Adipose tissue (tissue), 3 donors: ENCODE results near the gene VPS13C. TPM values are rescaled to one million over a fixed set of nuclear protein-coding genes. Genes with fewer than 3 reads are reported as not detected.

Experiments
- H3K27ac ChIP-seq: one replicate; pipeline ENCODE4 v1.5.1; 2013; ENCODE audit warnings: low read depth, low read length
- WGBS, 3 donors: extraction: QIAGEN DNeasy Blood & Tissue Kit; methylation state at CpG; one replicate each; pipeline ENCODE4 v1.1.7; 2013; 5-methylcytosine and 5-hydroxymethylcytosine counted together
- polyA plus RNA-seq, 3 donors: library from polyadenylated mRNA; stranded (reverse); fragments of 200-250 nt; gene quantifications; one replicate each; pipeline ENCODE4 v1.2.3, GENCODE V29; 2013
- donor health status: healthy with polysubstance abuse.
- donor health status: Bipolar disorder and iron deficiency.
- donor health status: healthy.

The VPS13C gene
- polyA plus RNA-seq, 3 donors = 8.1 to 11.0 (median 11.0) TPM

DNA sequence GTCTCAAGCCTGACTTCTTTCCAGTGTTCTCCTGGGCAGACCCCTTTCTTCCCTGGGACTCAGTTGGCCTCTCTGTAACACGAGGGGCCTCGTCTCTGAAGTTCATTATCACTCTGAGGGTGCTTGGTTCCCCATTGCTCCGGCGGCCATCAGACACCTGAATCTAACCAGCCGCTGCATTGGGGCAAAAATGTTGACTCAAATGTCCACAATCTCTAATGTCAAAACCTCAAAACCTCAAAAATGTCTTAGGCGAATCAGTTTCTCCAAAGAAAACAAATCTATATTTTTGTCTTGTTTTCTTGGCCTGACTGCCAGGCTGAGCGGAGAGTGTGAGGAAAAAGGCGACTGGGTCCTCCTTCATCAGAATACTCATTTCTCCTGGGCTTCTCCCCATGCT lies 220.7 kb downstream of the VPS13C start:
- 83 to 84% (median 84%) methylated on average over 8 of the region's 8 CpGs for WGBS, 3 donors
- no peak overlapping the region for H3K27ac ChIP-seq

DNA sequence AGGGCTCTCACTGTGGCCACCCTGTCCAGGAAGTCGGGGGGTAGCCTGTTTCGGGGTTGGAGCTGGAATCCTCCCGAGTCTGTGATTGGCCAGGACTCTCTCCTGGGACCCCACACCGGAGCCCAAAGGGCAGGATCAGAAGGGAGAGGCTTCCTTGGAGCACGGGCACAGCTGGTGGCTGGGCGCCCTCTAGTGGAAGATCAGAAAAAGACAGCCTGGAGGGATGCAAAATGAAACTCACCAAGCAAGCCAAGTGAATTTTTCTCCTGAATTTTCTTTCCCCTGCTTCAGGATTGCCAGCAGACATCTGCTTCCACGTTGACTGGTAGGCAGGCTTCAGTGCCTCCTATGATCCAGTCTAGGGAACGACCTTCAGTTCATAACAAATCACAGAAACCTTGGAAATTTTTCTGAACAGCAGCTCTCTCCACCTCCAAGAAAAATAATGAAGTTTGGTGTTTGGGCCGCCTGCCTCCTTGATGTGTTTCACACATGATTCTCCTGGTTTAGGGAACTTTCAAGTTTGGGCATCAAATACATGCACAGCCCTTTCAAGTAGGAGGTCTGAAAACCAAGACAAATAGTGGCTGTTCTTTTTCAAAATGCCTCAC lies 224.6 kb downstream of the VPS13C start:
- no peak overlapping the region for H3K27ac ChIP-seq
- WGBS, 3 donors = 8 to 12% (median 10%) methylated on average over 9 of the region's 9 CpGs

DNA sequence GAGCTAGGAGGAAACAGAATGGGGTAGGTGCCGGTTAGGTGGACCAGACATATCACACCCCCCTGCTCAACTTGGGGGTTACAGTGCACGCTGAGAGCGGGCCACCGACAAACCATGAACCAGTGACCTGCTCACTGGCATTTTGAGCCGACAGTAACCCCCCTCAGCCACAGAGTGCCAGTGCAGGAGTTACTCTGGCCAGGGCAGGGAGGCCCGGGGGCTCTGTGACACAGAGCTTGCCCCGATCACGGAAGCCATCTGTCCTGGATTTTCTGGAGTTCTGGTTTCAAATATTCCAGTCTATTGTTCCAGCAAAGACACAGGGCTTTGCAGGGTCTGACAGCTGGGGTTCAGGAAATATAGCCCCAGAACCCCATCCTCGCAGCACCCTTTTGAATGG lies 225.2 kb downstream of the VPS13C start:
- no peak overlapping the region for H3K27ac ChIP-seq
- WGBS, 3 donors = 81 to 84% (median 82%) methylated on average over 9 of the region's 9 CpGs

DNA sequence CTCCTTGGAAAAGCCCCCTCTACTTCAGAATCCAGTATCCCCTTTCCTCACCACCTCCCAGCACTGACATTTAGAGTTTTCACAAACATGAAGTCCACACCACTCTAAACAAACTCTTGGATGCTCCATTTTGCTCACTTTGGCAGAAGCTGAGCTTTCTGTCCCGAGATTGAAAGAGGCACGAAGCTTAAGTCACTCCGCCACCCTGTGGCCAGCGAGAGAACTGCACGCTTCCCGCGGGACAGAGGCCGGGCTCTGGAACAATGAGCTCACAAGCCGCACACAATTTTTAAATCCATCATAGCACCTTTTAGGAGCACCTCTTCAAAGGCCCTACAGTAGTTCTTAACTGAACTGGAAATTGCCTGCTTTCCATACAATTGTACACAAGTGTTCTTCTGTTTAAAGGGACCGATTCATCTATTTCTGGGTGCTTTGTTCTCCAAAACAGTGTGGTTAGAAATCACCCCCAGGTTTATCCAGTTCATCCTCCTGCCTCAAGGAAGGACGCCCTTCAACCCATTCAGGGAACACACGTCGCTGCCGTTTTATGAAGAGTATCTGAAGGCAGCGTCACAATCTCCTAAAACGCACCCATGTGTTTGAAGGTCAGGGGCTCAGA lies 226.1 kb downstream of the VPS13C start:
- WGBS, 3 donors = 21 to 27% (median 27%) methylated on average over 16 of the region's 16 CpGs
- no peak overlapping the region for H3K27ac ChIP-seq

DNA sequence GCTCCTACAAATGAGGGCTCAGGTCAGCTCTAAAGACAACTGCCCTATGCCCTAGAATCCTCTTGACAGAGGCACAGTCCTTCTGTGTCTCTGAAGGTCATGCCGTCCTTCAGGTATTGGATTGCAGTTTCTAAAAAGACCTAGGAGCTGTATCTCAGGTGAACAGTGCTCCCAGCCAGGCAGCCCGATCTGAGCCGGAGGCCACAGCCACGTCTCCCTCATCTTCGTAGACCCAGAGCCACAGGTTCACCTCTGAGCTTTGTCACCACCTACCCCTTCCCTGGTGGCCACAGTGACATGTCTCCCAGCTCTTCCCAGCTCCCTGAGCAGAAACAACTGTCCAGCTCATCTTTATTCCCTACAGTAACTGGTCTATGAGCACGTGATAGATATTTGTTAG lies 228.0 kb downstream of the VPS13C start:
- 81 to 91% (median 89%) methylated on average over 6 of the region's 6 CpGs for WGBS, 3 donors
- no peak overlapping the region for H3K27ac ChIP-seq

DNA sequence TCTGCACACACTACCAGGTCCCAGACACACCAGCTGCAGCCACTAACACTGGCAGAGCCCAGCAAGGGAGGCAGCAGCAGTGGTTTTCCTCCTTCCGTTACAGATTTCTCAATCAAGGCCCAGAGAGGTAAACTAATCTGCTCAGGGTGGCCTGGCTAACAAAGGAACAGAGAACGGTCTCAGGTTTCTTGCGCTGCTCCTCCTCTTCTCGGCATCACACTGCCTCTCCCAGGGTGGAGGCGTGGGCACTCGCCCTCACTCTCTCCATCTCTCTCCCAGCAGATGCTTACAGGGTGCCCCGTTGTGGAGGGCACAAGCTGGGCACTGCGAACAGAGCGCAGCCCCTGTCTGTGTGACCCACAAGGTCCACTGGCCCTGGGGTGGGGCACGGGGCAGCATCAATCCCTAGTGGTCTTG lies 228.7 kb downstream of the VPS13C start:
- WGBS, 3 donors = 62 to 78% (median 65%) methylated on average over 10 of the region's 10 CpGs
- no peak overlapping the region for H3K27ac ChIP-seq

DNA sequence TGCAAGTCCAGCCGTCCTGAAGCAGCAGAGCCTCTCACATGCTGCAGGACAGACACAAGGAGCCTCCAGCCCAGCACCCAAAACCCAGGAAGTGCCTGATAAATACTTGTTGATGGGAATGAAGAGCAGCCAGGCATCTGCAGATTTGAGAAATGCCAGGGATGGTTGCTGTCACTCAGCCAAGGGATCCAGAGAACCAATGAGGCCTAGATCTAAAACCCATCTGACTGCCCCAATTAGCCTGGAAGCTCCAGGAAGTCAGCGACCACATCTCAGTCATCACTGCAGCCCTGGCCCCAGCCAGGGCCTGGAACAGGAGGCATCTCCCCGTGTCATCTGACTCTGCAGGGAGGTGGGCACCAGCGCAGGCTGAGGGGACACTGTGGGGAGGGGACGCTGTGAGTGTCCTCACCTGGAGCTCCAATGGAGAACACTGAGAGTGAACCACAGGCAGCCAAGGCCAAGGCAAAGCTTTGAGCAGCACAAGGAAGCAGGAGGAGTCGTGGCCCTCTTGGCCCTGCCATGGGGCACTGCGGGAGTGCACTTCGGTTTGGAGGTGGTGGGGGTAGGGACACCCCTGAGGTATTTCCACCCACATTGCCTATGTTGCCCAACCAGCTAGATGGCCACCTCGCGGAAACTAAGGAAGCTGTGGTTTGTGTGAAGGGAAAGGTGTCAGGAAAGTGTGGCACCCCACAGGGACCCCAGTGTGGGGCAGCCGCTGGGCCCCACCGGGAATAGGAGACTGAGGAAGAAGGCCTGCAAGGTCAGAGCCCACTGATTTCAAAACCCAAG lies 229.5 kb downstream of the VPS13C start:
- whole genome bisulfite sequencing, 3 donors = 64 to 83% (median 66%) methylated on average over 12 of the region's 12 CpGs
- no peak overlapping the region for H3K27ac ChIP-seq

DNA sequence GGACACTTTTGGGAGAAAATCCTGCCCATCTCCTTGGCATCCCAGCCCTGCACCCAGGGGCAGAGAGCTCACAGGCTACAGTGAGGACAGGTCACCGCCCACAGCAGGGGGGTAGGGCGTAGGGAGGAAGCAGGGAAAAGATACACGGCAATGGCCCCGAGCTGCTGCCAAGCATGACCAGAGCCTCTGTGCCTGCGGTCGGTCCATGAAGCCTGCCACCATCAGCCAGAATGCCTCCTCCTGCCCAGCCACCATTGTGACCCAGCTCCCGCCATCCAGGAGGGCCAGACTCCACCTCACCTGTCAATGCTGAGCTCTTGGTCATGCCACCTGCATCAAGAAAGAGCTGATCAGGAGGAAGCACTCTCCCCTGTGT lies 230.7 kb downstream of the VPS13C start:
- H3K27ac ChIP-seq = no peak overlapping the region
- 62 to 82% (median 79%) methylated on average over 7 of the region's 7 CpGs for WGBS, 3 donors

DNA sequence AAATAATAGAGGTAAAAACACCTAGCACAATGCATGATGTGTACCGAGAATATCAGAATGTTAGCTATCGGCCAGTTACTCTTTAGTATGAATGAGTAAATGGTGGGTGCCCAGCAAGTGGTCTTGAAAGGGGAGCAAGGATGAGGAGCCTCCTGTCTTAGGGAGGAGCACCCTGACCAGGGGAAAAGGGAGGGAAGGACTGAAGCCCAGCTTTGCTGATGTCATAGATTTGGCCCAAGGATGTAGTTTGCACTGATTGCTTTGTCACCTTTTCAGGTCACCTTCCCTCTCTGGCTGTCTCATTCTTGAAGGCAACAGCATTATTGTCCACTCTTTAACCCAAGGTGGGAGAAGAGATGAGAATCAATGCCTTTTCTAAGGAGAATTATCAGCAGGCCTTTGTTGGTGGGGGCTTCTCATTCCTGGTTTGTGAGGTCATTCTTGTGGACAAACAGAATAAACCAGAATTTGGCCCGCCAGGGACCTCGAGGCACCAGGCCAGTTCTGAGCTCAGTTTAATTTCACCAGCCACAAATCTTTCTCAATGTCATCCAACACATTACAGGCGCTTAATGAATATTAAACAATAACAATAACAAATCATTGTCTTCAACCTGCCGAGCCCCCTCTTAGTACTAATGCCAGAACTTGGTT lies 231.3 kb downstream of the VPS13C start:
- no peak overlapping the region for H3K27ac ChIP-seq
- WGBS, 3 donors = 77 to 81% (median 77%) methylated on average over 6 of the region's 6 CpGs

DNA sequence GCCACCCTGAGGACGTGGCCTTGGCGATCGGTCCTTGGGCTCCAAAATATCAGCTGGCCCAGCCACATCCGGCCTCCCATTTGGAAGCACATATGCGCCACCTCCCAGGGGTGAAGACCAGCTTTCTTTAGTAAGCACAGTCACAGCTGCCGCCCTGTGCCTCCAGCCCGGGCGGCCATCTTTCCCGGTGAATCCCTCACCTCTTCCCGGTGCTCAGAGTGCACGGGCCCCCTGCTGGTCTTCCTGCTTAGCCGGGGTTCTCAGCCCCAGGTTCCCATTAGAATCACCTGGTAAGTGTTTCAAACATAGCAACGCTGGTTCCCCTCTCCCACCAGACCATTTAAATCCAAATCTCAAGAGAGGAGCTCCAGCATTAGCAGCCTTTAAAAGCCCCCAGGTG lies 232.2 kb downstream of the VPS13C start:
- H3K27ac ChIP-seq = no peak overlapping the region
- 89 to 91% (median 90%) methylated on average over 13 of the region's 13 CpGs for WGBS, 3 donors

DNA sequence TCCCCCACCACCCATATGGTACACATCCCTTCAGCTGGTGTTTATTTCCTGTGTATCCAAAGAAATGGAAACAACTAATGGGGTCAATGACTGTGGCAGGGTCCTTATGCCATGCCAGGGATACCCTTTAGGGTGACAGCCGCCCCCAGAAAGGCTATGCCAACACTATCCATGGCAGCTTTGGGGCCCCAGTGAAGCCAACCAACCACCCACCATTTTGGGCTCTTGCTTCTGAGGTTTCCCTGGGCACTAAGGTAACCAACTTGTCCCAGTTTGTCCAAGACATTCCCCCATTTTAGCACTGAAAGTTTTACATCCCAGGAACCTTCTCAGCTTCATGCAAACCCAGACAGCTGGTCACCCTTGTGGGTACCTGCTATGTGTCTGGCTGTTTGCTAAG lies 233.1 kb downstream of the VPS13C start:
- WGBS, 3 donors = 76 to 95% (median 93%) methylated on average over 1 of the region's 1 CpG
- H3K27ac ChIP-seq = no peak overlapping the region

DNA sequence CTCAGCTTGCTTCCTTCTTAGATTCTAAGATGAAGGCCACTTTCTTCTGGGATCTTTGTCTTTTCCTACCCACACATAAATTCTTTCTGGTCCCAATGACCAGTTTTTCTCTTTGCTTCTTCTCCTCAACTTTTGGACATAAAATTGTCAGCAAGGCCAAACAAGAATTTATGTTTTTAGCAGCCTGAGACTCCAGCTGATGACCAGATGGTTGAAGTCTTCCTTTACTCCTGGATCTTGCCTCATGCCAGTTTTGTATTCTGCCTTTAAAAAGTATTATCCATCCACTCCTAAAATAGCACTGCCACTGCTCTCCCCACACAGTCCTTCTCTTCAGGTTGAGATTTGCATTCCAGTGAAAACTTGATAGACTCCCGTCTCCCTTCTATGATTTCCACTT lies 236.0 kb downstream of the VPS13C start:
- WGBS, 3 donors = 0 to 56% (median 41%) methylated on average over 1 of the region's 1 CpG
- H3K27ac ChIP-seq = no peak overlapping the region

DNA sequence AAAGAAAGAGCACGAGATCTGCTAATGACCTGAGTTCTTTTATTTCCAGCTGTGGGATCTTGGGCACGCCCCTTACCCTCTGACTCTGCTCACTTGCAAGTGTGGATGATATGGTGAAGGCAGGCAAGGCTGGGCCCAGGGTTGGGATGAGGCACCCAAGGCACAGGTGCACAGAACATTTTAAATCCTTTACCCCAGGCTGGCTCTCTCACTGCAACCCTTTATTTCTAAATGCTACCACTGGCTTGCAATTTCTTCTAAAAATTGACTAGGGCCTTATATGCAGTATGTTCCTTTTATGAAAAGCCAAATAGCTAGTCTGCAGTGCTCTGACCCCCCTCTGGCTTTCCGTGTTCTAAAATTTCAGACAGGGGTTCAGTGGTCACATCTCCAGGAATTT lies 237.7 kb downstream of the VPS13C start:
- 86 to 90% (median 90%) methylated on average over 3 of the region's 3 CpGs for WGBS, 3 donors
- H3K27ac ChIP-seq = no peak overlapping the region

DNA sequence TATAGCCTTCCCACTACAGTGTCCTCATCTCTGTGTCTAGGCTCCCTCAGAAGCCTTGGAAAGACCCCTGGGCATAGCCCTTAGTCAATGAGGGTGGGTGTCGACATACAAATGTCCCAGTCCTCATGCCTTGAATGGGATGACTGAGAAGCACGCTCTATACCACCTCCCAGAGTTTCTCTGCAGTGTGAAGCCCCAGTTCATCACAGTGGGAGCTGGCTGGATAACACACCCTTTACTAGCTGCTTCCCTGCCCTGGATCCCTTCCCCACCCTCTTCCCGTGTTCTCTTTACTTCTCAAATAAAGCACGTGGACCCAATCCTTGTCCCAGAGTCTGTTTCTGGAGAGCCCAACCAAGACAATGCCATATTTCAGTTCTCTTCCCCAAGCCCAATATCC lies 239.3 kb downstream of the VPS13C start:
- 80 to 86% (median 85%) methylated on average over 4 of the region's 4 CpGs for WGBS, 3 donors

DNA sequence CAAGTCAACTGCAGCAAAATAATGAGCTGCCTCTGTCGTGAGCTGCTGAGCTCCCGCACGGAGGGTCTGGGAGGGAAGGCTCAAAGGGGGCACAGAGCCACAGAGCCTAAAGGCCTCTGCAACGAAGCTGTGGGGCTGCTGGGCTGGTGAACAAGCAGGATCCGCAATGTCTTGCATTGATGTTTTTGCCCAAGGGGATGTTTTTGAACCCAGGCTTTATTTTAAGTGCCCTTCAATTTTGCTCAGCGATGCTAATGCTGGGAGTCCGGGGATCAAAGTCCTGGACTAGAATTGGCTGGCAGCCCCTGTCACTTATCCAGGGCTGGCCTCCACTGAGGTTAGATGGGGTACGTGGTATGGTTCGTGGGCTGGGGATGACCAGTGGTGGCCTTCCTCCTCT lies 240.0 kb downstream of the VPS13C start:
- no peak overlapping the region for H3K27ac ChIP-seq
- WGBS, 3 donors = 88 to 92% (median 88%) methylated on average over 9 of the region's 9 CpGs

More for the DNA sequence above, 239.3 kb downstream of the VPS13C start:
- H3K27ac ChIP-seq = no peak overlapping the region

DNA sequence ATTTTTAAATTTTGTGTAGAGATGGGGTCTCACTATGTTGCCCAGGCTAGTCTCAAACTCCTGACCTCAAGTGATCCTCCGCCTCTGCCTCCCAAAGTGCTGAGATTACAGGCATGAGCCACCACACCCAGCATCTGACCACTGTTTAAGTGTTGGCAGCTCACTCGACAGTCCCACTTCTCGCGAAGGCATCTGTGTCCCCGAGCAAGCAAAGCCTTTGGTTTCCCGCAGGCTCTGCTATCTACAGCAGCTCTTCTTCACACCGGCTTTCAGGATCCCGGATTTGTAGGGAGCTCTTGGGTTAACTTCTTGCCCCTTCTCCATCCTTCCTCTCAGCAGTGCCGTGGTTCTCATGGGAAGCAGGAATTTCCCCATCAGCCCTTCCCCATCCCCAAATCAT lies 240.9 kb downstream of the VPS13C start:
- WGBS, 3 donors = 82 to 86% (median 83%) methylated on average over 9 of the region's 9 CpGs
- no peak overlapping the region for H3K27ac ChIP-seq

DNA sequence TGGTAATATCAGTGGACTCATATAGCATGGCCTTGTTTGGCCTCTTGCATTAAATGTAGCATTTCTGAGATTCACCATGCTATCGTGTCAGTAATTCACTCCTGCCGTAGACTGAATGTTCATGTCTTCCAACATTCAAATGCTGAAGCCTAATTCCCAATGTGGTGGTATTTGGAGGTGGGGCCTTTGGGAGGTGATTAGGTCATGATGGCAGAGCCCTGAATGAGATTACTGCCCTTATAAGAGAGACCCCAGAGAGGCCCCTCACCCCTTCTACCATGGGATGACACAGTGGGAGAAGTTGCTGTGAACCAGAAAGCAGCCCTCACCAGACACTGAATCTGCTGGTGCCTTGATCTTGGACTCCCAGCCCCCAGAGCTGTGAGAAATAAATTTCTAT lies 241.4 kb downstream of the VPS13C start:
- no peak overlapping the region for H3K27ac ChIP-seq
- 95 to 97% (median 95%) methylated on average over 2 of the region's 2 CpGs for WGBS, 3 donors

DNA sequence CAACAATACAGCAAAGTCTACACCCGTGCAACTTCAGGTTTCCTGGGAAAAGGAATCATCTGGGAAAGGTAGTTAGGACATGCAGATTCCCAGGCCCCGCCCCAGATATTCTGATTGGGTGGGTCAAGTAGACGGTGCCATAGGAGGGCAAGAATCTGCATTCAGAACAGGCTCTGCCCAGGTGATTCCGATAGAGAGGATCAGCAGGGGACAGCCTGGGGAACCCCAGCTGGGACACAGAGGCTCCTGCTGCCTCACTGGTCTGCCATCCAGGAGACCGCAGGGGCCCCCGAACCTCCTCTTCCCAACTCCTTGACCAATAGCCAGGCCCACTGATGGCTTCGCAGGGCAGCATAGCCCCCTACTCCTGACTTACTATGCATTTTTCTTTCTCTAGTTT lies 243.4 kb downstream of the VPS13C start:
- H3K27ac ChIP-seq = no peak overlapping the region
- WGBS, 3 donors = 69 to 91% (median 89%) methylated on average over 7 of the region's 7 CpGs

DNA sequence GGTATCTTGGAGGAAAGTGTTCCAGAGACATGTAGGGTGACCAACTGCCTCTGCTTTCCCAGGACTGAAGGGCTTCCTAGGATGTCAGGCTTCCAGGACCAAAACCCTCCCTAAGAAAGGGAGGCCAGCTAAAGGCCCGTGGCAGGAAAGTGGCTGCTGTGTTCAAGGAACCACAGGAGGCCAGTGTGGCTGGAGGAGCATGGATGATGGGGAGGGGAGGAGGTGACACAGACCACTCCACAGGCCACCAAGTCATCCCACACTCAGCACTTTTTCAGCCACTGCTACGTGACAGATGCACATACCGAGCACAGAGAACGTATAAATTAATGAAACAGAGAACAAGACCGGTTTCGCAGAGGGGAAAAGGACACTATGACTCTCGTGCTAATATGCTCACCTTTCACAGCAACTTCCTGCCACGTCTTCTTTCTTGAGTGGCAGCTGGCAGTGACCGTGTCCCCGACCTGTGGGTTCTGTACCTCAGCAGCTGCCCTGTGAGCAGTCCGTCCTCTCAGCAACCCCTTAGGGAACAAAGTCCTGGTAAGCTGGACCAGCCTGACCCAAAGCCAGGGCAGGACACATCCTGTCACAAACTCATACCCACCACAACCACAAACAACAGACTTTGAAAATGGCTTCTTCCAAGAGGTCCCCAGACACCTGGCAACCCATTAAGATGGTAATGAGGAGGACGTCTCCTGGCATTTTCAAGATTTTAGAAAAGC lies 244.7 kb downstream of the VPS13C start:
- H3K27ac ChIP-seq = no peak overlapping the region
- 81 to 90% (median 81%) methylated on average over 12 of the region's 12 CpGs for WGBS, 3 donors
